H1 (cell line): ENCODE data around the gene C1orf52. TPM values are rescaled to one million over a fixed set of nuclear protein-coding genes. Genes with fewer than 3 reads are reported as not detected.

ENCODE experiments used
- EZH2 ChIP-seq: fragments of 200-600 bp; sonication (generic); IDR thresholded peaks from 2 replicates; pipeline ENCODE4 v1.7.1; 2012; ENCODE audit warnings: low read depth, mild to moderate bottlenecking, moderate library complexity, low read length, inconsistent platforms; ENCODE audit not compliant: severe bottlenecking
- HDAC6 ChIP-seq: IDR thresholded peaks from one replicate; pipeline ENCODE4 v1.7.1; 2012; ENCODE audit warnings: low read depth, mild to moderate bottlenecking, inconsistent platforms, low read length, moderate library complexity
- KDM4A ChIP-seq: IDR thresholded peaks from one replicate; pipeline ENCODE4 v1.7.1; 2012; ENCODE audit warnings: low read depth, mild to moderate bottlenecking, moderate library complexity, low read length, inconsistent platforms; ENCODE audit not compliant: severe bottlenecking
- KDM5A ChIP-seq: fragments of 200-600 bp; IDR thresholded peaks from 2 replicates; pipeline ENCODE4 v1.7.1; 2012; ENCODE audit warnings: mild to moderate bottlenecking, low read length, inconsistent platforms, mixed read lengths
- RBBP5 ChIP-seq: IDR thresholded peaks from 2 replicates; pipeline ENCODE4 v1.7.1; 2012; ENCODE audit warnings: low read depth, mild to moderate bottlenecking, inconsistent platforms, low read length, moderate library complexity, borderline replicate concordance
- SUZ12 ChIP-seq: fragments of 200-600 bp; sonication (generic); IDR thresholded peaks from 2 replicates; pipeline ENCODE4 v1.6.1; 2012; ENCODE audit warnings: mild to moderate bottlenecking, inconsistent platforms, low read length, moderate library complexity, mixed read lengths
- TAF7 ChIP-seq: optimal IDR thresholded peaks from 2 replicates; pipeline ENCODE3; 2011; ENCODE audit warnings: low read depth, mild to moderate bottlenecking, inconsistent platforms, low read length, moderate library complexity, borderline replicate concordance
- TBP ChIP-seq: IDR thresholded peaks from 2 replicates; pipeline ENCODE4 v1.6.1; 2011; ENCODE audit warnings: low read depth, low read length, improper control_type of control experiment
- polyA plus RNA-seq, 7 experiments: library from polyadenylated mRNA; depleted of rRNA in 3 of 7; stranded (reverse) in 5 of 7; unstranded in 2 of 7; fragments of >200 nt in 5 of 7; fragments of 200-250 nt in 2 of 7; gene quantifications; 1 replicate in 5 of 7; 2 replicates in 1 of 7; 4 replicates in 1 of 7; pipeline versions ENCODE4 v1.2.1 to v1.2.3, GENCODE V29; 2011 to 2013; ENCODE audit warnings: missing spikeins in 2 of 7, mixed read lengths in 2 of 7
- total RNA-seq: library from RNA; stranded (reverse); fragmentation: NEBNext Ultra II Directional; extraction: Animal tissue kit (Norgen Biotek cat#: 25700); gene quantifications from 2 replicates; pipeline ENCODE4 v1.2.1, GENCODE V29; 2021
- TF ChIP-seq, protein P1 (sequence below): IDR thresholded peaks from 2 replicates; pipeline ENCODE4 v1.6.1; 2012; ENCODE audit warnings: inconsistent platforms
- TF ChIP-seq, protein P2 (sequence below), 3 experiments: IDR thresholded peaks; 1 replicate in 2 of 3; 2 replicates in 1 of 3; pipeline versions ENCODE4 v1.5.1 to v1.6.1; 2011; ENCODE audit warnings: low read length in 3 of 3, mild to moderate bottlenecking in 3 of 3, inconsistent platforms in 2 of 3, low read depth in 1 of 3, moderate library complexity in 1 of 3; ENCODE audit not compliant: insufficient read depth in 1 of 3; ENCODE audit errors: control extremely low read depth in 1 of 3

The C1orf52 gene
- total and polyA plus RNA-seq, 2 of the 8 experiments (the other 6 are each of a cell fraction or from before 2014, with no cell fraction given): 29.2 to 39.1 TPM

DNA sequence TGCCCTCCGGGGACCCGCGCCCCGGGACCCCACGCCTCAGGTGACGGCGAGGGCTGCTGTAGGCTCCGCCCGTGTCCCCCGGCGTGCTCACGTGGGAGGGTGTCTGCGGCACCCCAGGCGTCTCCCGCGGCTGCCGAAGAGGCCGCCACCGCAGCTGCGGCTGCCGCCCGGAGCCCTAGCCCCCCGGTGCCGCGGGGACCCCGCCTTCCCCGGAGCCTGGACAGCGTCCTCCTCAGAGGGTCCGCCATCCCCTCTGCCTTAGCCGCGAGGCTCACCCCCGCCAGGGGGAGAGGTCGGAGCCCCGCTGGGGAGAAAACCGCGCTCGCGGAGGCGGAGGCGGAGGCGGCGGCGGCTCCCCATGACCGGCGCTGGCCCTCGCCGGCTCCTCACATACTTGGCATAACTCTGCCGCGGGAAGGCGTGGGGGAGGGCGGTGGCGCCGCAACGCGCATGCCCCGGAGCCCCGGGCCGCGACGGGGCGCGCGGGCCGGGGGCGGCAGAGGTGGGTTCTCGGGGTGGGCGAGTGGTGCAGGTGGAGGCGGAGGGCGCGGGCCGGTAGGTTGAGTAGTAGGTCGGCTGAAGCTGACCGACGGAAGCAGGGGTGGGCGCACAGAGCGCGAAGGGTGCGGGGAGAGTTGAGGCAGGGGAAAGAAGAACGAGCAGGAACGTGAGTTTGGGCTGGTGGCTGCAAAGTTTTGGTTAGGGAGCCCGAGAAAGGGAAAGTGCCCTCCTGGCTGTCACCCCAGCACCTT, 57.9 kb downstream of the C1orf52 start (continued):
- TF ChIP-seq KDM4A (peak; percentile 7), TAF7 (peak; percentile 86), HDAC6 (no peak), KDM5A (no peak), SUZ12 (no peak), RBBP5 (peak; percentile 27), EZH2 (no peak), TBP (peak; percentile 43)
- TF ChIP-seq, protein P1, sequence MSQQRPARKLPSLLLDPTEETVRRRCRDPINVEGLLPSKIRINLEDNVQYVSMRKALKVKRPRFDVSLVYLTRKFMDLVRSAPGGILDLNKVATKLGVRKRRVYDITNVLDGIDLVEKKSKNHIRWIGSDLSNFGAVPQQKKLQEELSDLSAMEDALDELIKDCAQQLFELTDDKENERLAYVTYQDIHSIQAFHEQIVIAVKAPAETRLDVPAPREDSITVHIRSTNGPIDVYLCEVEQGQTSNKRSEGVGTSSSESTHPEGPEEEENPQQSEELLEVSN: peak; percentile 67; the same call in 1 of the 2 replicates
- TF ChIP-seq, protein P2, sequence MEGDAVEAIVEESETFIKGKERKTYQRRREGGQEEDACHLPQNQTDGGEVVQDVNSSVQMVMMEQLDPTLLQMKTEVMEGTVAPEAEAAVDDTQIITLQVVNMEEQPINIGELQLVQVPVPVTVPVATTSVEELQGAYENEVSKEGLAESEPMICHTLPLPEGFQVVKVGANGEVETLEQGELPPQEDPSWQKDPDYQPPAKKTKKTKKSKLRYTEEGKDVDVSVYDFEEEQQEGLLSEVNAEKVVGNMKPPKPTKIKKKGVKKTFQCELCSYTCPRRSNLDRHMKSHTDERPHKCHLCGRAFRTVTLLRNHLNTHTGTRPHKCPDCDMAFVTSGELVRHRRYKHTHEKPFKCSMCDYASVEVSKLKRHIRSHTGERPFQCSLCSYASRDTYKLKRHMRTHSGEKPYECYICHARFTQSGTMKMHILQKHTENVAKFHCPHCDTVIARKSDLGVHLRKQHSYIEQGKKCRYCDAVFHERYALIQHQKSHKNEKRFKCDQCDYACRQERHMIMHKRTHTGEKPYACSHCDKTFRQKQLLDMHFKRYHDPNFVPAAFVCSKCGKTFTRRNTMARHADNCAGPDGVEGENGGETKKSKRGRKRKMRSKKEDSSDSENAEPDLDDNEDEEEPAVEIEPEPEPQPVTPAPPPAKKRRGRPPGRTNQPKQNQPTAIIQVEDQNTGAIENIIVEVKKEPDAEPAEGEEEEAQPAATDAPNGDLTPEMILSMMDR (IDR thresholded peaks at IDR 0.05; ENCODE audit: control extremely low read depth in 1 of 3, insufficient read depth in 1 of 3, low read depth in 1 of 3, low read length in 3 of 3): peak in 1 of 3 experiments; percentile 3; a peak in 1 of 4 replicates
